CD1c-positive myeloid dendritic cell (primary cell): ENCODE data around the gene TMEM144.
"Not testable (repeated sequence)": the region's sequence is repeated elsewhere in the genome, so short reads cannot be mapped to it uniquely, and the experiment has no call there.

Experiments
- DNase-seq: peaks from one replicate; pipeline ENCODE4 v3.0.0-alpha.2; 2016; ENCODE audit errors: extremely low spot score

Gene TMEM144

GRCh38 chr4:158236304-158237030 lies 26.2 kb downstream of the TMEM144 start:
- no peak for DNase-seq

DNA sequence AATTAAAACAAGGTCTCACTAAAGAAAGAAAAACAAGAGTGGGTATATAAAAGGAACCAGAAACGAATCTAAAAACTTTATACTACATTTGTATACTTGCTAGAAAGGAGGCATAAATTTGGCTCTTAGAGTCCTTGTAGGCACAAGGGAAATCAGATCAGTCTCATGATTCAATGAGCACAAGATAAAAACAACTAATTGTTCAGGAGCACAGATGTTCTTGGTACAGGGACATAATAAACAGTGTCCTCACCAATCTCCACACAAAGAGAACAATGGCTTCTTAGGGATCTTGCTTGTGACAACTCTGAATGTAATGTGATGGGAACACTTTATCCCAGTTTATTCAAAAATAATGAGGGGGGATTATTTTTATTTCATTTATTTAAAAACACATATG lies 28.3 kb downstream of the TMEM144 start:
- DNase-seq: no peak

DNA sequence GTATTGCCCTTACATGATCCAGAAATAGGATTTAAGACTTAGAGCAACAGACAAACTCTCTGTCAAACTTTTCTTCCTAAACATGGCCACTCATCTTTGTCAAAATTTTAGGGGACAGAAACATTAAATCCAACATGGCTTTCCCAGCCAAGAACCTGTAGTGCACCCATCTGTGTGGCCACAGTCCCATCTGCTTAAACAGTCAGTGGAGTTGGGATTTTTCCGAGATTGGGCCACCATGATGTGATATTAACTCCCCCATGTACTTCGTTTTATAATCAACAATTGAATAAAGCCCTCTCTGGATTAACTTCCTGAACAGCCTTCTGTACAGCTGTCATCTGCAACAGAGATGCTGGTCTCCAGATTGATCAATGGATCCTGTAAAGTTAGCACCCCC lies 28.9 kb downstream of the TMEM144 start:
- DNase-seq: no peak

DNA sequence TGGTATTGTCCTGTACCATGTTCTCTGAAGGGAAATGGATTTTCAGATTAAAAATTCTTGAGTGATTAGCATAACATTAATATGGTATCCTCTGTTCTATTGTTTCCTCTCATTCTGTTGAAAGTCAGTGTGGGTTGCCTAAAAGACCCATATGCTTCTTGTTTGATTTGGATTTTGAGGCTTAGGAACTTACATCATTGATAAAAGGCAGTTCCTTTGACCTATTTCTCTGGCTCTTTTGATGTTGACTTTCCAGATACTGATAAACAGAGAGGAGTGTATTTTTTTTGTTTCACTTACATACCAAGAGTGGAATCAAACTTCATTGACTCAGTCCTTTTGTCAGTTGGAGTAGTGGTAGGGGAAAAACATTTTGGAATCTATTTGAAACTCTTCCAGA lies 32.8 kb downstream of the TMEM144 start:
- no peak for DNase-seq

- DNase-seq: peak; percentile 59
Observed at GRCh38 chr4:158250321-158250720, 40.0 kb downstream of the TMEM144 start.

DNA sequence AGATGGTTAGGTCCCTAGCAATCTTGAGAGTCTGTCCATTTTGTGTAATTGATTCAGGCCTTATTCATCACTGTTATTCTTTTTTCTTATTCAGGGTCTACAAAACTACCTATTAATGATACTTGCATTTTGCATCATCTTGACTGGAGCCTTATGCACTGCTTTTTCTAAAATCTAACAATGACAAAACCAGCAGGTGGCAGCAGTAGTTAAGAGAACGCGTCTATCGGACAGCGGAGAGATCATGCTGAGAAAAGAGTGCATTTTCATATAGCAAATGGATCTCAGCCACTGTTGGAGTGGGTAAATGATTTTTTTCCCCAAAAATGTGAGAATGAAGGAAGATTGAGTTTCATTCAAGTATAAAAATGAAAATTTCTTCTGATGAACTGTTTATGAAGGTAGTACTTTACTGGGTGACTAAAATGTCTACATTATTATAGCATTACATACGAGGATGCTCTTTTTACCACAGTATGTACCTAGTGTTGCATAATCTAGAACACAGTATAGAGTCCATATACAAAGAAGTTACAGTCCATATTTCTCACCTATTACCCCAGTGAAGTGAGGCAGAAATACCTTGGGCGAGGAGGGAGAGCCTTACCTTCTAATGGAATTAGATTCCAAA lies 43.2 kb downstream of the TMEM144 start:
- DNase-seq: peak; percentile 58

DNA sequence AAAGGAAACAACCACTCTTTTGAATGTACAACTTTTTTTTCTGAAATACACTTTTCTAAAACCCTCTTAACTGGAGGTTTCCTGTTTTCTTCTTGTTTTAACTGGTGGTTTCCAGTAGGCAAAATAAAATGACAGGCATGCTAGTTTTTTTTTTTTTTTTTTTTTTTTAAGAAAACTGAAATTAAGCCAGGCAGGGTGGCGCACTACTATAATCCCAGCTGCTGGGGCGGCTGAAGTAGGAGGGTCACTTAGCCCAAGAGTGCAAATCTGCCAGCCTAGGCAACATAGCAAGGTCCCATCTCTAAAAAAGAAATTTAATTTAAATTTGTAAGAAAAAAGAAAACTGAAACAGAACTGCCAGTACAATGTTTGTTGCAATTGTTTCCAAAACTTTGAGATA lies 44.0 kb downstream of the TMEM144 start:
- DNase-seq: no peak

DNA sequence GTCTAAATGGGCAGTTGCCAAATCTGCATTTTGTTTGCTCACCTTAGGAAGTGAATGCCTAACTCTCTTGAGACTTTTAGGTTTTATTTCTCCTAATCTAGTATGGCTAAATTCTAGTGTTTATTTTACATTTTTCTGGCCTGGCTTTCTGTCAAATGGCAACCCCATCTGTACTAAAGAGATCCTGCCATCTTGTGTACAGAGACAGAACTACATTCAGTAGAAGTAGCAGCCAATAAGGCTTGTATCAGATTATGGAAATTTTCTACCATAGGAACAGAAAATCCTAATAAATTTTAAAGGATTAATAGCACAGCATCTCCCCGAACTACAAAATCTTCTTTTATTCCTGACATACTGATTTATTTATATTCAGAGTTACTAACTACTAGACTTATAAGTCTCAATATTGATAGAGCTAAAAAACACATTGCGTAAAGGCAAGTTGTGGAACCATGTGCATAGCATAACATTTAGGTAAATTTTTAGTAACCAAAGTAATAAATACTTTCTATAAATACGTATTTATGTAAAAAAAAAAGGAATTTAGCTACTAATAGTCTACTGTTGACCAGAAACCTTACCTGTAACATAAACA lies 45.5 kb downstream of the TMEM144 start:
- peak; percentile 50 for DNase-seq

GRCh38 chr4:158259955-158260575 lies 49.8 kb downstream of the TMEM144 start:
- DNase-seq: peak; percentile 26

- DNase-seq: no peak
Observed at GRCh38 chr4:158261480-158261879, 51.2 kb downstream of the TMEM144 start.

- DNase-seq: no peak
Observed at GRCh38 chr4:158268553-158268952, 58.3 kb downstream of the TMEM144 start.

DNA sequence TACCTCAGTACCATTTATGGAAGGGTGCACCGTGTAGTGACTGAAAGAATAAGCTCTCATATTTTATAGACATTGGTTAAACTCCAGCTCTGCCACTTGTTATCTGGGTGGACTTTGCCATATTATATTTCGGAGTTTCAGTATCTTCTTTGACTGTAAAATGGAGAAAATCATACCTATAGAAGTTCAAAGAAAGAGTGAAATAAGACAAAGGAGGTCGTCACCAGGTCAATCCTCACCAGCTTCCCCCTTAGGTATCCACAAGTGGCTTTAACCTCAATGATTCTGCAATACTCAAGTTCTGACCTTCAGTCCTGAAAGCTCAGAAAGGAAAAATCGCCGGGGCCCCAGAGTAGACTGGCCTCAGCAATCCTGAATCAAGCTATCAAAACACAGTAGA lies 64.3 kb downstream of the TMEM144 start:
- DNase-seq: no peak

DNA sequence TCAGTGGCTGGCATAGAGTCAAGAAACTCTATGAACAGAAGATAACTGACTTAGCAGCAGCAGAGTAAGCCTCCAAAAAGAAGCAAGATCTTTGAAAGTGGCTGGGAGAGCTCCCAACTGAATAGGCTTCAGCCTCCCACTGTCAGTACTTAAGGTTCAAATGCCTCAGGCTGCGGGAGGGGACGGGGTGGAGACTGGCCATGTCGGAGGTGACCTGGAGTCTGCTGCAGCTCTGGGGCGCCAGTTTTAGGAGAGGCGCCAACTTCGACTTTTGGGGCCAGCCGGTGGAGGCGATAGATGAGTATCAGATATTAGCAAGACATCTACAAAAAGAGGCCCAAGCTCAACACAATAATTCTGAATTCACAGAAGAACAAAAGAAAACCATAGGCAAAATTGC lies 67.3 kb downstream of the TMEM144 start:
- DNase-seq: no peak

GRCh38 chr4:158279052-158279451 lies 68.8 kb downstream of the TMEM144 start:
- DNase-seq: not testable (repeated sequence)

GRCh38 chr4:158280856-158281255 lies 70.6 kb downstream of the TMEM144 start:
- no peak for DNase-seq

DNA sequence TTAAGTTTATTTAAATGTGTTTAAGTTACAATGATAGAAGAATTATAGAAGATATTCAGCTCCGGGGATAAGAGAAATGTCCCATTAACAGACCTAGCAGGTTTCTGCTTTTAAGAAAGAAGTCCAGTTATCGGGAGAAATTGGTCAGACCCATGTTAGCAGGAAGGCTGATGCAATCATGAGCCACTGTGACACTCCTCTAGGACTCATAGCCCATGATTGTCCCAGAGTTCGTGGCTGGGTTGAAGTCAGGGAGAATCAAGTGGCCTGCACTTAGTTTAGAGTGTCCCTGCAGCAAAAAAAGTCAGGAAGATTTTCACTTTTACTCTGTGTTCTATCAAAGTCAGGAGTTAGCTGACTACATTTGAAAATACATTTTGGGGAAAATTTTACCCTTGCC lies 72.0 kb downstream of the TMEM144 start:
- DNase-seq: no peak

GRCh38 chr4:158285429-158286216 lies 75.3 kb downstream of the TMEM144 start:
- no peak for DNase-seq

DNA sequence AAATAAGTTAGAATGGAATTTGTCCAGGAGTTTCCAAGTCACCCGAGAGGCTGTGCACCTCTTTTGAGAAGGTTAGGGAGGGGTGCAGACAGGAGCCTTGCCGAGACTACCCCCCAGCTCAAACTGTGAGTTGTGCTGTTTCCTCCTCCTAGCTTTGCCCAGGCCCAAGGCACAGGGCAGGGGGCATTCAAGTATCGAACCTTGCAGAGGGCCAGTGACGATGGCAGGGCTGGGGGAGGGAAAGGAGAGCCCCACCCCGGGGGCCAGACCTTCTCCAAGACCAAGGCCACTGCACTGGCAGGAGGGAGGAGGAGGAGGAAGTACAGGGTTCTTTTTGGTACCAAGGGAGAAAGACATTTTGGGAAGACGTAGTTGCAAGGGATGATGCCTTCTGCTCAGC lies 80.6 kb downstream of the TMEM144 start:
- DNase-seq: no peak

- no peak for DNase-seq
Observed at GRCh38 chr4:158291334-158292055, 81.2 kb downstream of the TMEM144 start.

GRCh38 chr4:158292156-158292555 lies 81.9 kb downstream of the TMEM144 start:
- no peak for DNase-seq

DNA sequence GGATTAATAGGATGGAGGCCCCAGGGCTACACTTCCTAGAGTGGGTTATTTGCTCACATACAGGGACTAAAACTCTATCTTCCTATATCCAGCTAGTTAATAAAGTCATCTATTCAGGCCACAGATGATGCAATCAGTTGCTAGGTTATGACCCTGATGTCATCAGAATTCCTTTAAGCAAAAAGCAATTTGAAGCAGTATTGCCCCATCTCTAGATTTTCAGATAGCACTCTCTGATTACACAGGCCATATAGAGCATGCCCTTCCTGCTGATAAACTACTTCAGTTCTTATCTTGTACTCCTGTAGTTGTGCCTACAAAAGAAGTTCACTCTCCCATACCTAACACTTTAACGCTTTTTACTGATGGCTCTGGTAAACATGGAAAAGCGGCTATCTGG lies 84.8 kb downstream of the TMEM144 start:
- no peak for DNase-seq
